Immature natural killer cell (primary cell): Measurements from ENCODE around the gene SERPINH1. TPM values are rescaled to one million over a fixed set of nuclear protein-coding genes. Genes with fewer than 3 reads are reported as not detected.
A peak's percentile ranks its signal among the peaks of the same experiment; 100 is the strongest.

ENCODE experiments used
- DNase-seq, 3 donors: peaks; one replicate each; pipeline ENCODE4 v3.0.0; 2022; ENCODE audit warnings: mixed read lengths in 1 of 3
- H3K27ac Mint-ChIP-seq, 6 donors: one replicate each; pipeline ENCODE4 v1.8.0; 2020; ENCODE audit warnings: mixed read lengths in 6 of 6, mild to moderate bottlenecking in 5 of 6, inconsistent platforms in 4 of 6, moderate library complexity in 3 of 6
- H3K27me3 Mint-ChIP-seq, 3 donors: one replicate each; pipeline ENCODE4 v1.8.0; 2020 to 2021; ENCODE audit warnings: low read depth in 3 of 3, mild to moderate bottlenecking in 3 of 3, mixed read lengths in 3 of 3, moderate library complexity in 3 of 3, inconsistent platforms in 1 of 3
- H3K36me3 Mint-ChIP-seq, 3 donors: one replicate each; pipeline ENCODE4 v1.8.0; 2020; ENCODE audit warnings: mixed read lengths in 3 of 3, inconsistent platforms in 2 of 3, mild to moderate bottlenecking in 2 of 3
- H3K4me1 Mint-ChIP-seq, 2 donors: one replicate each; pipeline ENCODE4 v1.8.0; 2020; ENCODE audit warnings: inconsistent platforms in 2 of 2, mild to moderate bottlenecking in 2 of 2, mixed read lengths in 2 of 2, moderate library complexity in 1 of 2
- H3K4me3 Mint-ChIP-seq, 5 donors: one replicate each; pipeline ENCODE4 v1.8.0; 2020; ENCODE audit warnings: mild to moderate bottlenecking in 5 of 5, mixed read lengths in 5 of 5, inconsistent platforms in 3 of 5, moderate library complexity in 3 of 5
- H3K9me3 Mint-ChIP-seq, 6 donors: one replicate each; pipeline ENCODE4 v1.8.0; 2020; ENCODE audit warnings: mild to moderate bottlenecking in 6 of 6, mixed read lengths in 6 of 6, inconsistent platforms in 4 of 6, moderate library complexity in 3 of 6
- polyA plus RNA-seq, 3 donors: library from polyadenylated mRNA; unstranded; fragments of 300-500 nt; fragmentation: Illumina TruSeq; gene quantifications; one replicate each; pipeline ENCODE4 v1.2.3, GENCODE V29; 2021

The SERPINH1 gene
- polyA plus RNA-seq, 3 donors from 2014 or later: 3.4 to 8.4 (median 4.5) TPM

DNA sequence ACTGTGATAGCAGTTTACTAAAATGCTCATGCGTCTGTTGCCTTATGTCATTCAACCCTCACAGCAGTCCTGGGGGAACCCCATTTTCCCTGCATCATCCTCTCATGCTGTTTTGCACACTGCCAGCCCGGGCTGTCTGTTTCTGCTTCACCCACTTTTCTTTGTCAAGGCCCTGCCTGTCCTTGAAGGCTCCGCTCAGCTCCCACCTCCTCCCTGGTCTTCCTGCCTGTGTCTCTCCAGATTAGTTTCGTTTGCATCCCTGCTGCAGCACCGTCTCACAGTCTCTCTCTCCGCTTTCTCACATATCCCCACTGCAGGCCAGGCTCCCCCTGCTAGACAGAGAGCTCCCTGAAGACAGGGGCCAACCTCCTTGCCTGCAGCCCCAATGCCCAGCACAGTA, 29.9 kb downstream of the SERPINH1 start:
- no peak for DNase-seq
- Mint-ChIP-seq H3K9me3 (no peaks in the 10 kb centered on the region), H3K4me1 (peaks cover 12 to 13% of the 10 kb centered on the region in 2 donors), H3K4me3 (no peak overlapping the region), H3K36me3 (no peaks in the 10 kb centered on the region), H3K27ac (peak overlapping the region in 1 of 6 donors; percentile 18), H3K27me3 (peaks cover 1 to 6% (median 3%) of the 10 kb centered on the region in 3 donors)

DNA sequence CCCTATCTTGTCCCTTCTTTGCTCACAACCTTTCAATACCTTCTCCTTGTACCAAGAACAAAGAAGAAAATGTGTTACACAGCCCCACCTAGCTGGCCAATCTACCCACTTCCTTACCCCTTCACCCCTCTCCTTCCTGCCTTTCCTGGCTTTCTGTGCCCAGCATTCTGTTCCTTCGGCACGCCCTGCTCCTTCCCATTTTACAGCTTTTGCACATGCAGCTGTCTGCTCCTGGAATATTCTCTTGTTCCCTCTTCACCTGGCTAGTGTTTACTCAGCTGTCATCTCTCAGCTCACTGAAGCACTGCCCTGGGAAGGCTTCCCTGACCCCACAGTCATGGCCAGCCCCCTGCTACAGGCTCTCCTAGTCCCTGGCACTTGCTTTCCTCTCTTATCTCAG, 30.7 kb downstream of the SERPINH1 start:
- peaks cover 1 to 6% (median 3%) of the 10 kb centered on the region in 3 donors for H3K27me3 Mint-ChIP-seq
- no peak for DNase-seq
- H3K4me1 Mint-ChIP-seq: peaks cover 12 to 13% of the 10 kb centered on the region in 2 donors
- H3K27ac Mint-ChIP-seq: peak overlapping the region in 1 of 6 donors; percentile 13
- no peak overlapping the region for H3K4me3 Mint-ChIP-seq
- no peaks in the 10 kb centered on the region for H3K9me3 Mint-ChIP-seq
- H3K36me3 Mint-ChIP-seq: no peaks in the 10 kb centered on the region

DNA sequence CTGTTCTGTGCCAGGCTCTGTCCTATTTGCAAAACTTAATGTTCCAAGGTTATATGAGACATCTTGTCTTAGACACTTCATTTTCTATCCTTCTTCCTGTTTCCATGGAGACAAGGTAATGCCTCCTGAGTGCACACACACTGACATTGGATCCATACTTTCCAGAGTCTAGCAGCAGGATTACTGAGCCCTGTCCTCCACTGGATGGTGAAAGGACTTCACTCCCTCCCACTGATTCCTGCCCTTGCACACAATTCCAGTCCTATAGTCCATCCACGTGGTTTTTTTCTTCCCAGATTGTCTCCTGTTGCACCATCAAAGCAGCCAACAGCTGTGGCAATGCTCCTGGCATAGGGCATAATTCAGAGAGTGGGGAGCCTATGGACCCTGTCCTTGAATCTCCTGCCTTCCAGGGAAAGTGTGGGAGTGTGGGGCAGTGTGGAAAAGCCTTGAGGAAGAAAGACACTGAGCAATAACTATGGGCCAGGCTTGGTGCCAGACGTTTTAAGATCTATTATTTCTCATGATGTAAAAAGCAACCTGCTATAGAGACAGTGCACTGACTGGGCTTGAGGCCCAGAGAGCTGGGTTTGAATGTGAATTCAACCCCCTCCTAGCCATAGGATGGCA, 31.3 kb downstream of the SERPINH1 start:
- Mint-ChIP-seq H3K36me3 (no peaks in the 10 kb centered on the region), H3K4me1 (peaks cover 12 to 13% of the 10 kb centered on the region in 2 donors), H3K27ac (no peak overlapping the region), H3K9me3 (no peaks in the 10 kb centered on the region), H3K27me3 (peaks cover 1 to 6% (median 3%) of the 10 kb centered on the region in 3 donors), H3K4me3 (no peak overlapping the region)
- no peak for DNase-seq

DNA sequence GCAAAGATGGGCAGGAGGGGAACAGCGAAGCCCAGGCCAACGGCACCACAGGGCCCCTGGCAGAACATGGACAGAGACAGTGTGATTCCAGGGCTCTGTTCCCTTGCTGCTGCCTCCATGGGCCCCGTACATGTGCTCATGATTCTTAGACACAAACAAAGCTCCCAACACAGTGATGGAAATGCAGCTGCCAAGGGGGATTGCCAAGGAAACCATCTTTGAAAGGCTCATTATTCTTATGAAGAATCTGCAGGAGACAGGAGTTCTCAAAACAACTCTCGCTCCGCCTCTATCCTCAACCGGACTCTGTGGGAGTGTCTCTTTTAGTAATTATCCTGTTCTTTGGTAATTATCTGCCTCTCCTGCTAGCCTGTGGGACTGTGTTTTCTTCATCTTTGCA, 32.2 kb downstream of the SERPINH1 start:
- H3K36me3 Mint-ChIP-seq: no peaks in the 10 kb centered on the region
- H3K4me3 Mint-ChIP-seq: no peak overlapping the region
- peaks cover 0 to 8% (median 1%) of the 10 kb centered on the region in 3 donors for H3K27me3 Mint-ChIP-seq
- no peaks in the 10 kb centered on the region for H3K9me3 Mint-ChIP-seq
- peaks cover 12 to 13% of the 10 kb centered on the region in 2 donors for H3K4me1 Mint-ChIP-seq
- DNase-seq: no peak
- H3K27ac Mint-ChIP-seq: no peak overlapping the region

- peaks cover 12 to 13% of the 10 kb centered on the region in 2 donors for H3K4me1 Mint-ChIP-seq
- H3K27me3 Mint-ChIP-seq: peaks cover 0 to 5% (median 1%) of the 10 kb centered on the region in 3 donors
- H3K27ac Mint-ChIP-seq: no peak overlapping the region
- H3K36me3 Mint-ChIP-seq: no peaks in the 10 kb centered on the region
- no peak overlapping the region for H3K4me3 Mint-ChIP-seq
- H3K9me3 Mint-ChIP-seq: no peaks in the 10 kb centered on the region
- no peak for DNase-seq
Observed at GRCh38 chr11:75595429-75595828, 33.4 kb downstream of the SERPINH1 start.

GRCh38 chr11:75596914-75597313, 34.9 kb downstream of the SERPINH1 start:
- Mint-ChIP-seq H3K27ac (no peak overlapping the region), H3K36me3 (no peaks in the 10 kb centered on the region), H3K4me3 (no peak overlapping the region), H3K9me3 (no peaks in the 10 kb centered on the region), H3K27me3 (peaks cover 0 to 5% (median 1%) of the 10 kb centered on the region in 3 donors), H3K4me1 (peaks cover 11 to 13% of the 10 kb centered on the region in 2 donors)
- no peak for DNase-seq

GRCh38 chr11:75597636-75598035, 35.6 kb downstream of the SERPINH1 start:
- Mint-ChIP-seq H3K36me3 (no peaks in the 10 kb centered on the region), H3K4me3 (no peak overlapping the region), H3K27me3 (peaks cover 0 to 5% (median 1%) of the 10 kb centered on the region in 3 donors), H3K9me3 (no peaks in the 10 kb centered on the region), H3K4me1 (peaks cover 4 to 6% of the 10 kb centered on the region in 2 donors), H3K27ac (no peak overlapping the region)
- no peak for DNase-seq

- Mint-ChIP-seq H3K4me1 (no peaks in the 10 kb centered on the region), H3K27me3 (peaks cover 0 to 5% (median 1%) of the 10 kb centered on the region in 3 donors), H3K27ac (no peak overlapping the region), H3K9me3 (no peaks in the 10 kb centered on the region), H3K4me3 (no peak overlapping the region), H3K36me3 (no peaks in the 10 kb centered on the region)
- no peak for DNase-seq
Observed at GRCh38 chr11:75598264-75598663, 36.2 kb downstream of the SERPINH1 start.

DNA sequence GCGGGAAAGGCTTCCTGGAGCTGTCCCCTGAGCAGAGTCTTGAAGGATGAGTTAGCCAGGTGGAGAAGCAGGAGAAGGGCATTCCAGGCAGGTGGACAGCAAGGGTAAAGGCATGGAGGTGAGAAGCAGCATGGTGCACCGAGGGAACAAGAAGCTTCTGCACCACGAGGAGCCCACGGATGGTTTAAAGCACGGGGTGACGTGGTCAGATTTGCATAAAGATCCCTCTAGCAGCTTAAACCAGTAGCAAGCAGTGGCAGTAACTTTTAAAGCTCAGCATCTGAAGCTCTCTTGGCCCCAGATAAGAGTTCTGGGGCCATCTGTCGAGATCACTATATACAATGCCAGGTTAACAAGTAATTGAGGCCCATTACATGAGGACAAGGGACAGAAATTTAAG, 36.8 kb downstream of the SERPINH1 start:
- Mint-ChIP-seq H3K27me3 (peaks cover 0 to 5% (median 1%) of the 10 kb centered on the region in 3 donors), H3K27ac (no peak overlapping the region), H3K36me3 (no peaks in the 10 kb centered on the region), H3K4me3 (no peak overlapping the region), H3K9me3 (no peaks in the 10 kb centered on the region), H3K4me1 (no peaks in the 10 kb centered on the region)
- DNase-seq: no peak

DNA sequence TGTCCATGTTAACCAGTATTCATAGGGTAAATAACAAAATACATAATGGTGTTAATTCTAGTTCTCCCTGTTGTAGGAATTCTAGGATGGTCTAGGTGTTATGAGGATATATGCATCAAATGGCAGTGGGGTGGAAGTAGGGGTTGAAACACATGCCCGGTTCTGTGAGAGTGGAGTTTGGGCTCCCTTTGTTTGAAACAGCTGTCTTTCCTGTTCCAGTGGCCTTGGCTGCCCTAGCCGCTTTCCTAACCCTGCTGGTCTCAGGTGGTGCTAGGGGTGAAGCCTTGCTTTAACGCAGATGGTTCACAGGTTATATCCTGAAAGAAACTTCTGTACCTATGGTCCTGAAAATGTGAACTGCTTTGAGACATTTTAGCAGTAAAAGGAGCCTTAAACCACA, 38.3 kb downstream of the SERPINH1 start:
- Mint-ChIP-seq H3K4me3 (no peak overlapping the region), H3K27ac (no peak overlapping the region), H3K9me3 (no peaks in the 10 kb centered on the region), H3K4me1 (no peaks in the 10 kb centered on the region), H3K36me3 (no peaks in the 10 kb centered on the region), H3K27me3 (peaks cover 0 to 2% (median 1%) of the 10 kb centered on the region in 3 donors)
- no peak for DNase-seq

DNA sequence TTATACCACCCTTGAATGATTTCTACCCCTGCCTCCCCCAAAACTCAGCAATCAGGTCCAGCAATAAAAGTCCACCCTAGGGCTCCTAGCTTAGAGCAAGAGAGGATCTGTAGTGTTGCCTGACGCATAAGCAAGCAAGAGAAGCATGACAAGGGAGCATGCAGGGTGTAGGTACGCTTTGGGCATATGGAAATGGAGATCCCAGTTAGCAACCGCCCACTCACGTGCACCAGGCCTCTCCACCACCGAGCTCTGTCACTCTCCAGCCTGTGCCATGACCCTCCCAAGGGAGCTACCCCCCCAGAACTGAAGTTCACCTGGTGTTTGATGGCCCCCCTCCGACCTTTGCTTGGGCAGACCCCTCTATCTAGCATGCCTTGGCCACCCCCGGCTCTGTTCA, 39.4 kb downstream of the SERPINH1 start:
- H3K9me3 Mint-ChIP-seq: no peaks in the 10 kb centered on the region
- H3K27me3 Mint-ChIP-seq: peaks cover 0 to 2% (median 2%) of the 10 kb centered on the region in 3 donors
- DNase-seq: no peak
- no peaks in the 10 kb centered on the region for H3K36me3 Mint-ChIP-seq
- H3K27ac Mint-ChIP-seq: no peak overlapping the region
- H3K4me3 Mint-ChIP-seq: no peak overlapping the region
- H3K4me1 Mint-ChIP-seq: no peaks in the 10 kb centered on the region

DNA sequence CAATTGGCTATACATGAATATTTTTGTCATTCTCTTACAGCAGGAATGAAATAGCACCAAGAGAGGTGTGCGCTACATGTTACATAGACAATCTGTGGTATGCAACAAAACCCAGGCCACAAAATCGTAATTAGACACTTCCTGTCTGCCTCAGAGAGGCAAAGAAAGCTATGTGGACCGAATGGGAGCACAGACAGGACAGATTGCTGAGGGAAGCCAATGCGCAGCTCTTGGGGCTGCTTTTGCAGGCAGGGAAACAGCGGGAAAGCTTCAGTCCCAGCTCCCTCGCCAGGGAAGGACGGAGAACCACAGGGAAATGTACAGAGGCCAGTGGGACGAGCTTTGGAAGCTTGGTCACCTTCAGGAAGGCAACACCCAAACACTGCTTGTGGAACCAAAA, 40.9 kb downstream of the SERPINH1 start:
- no peak for DNase-seq
- H3K36me3 Mint-ChIP-seq: no peaks in the 10 kb centered on the region
- no peak overlapping the region for H3K27ac Mint-ChIP-seq
- H3K27me3 Mint-ChIP-seq: peaks cover 0 to 2% (median 2%) of the 10 kb centered on the region in 3 donors
- no peaks in the 10 kb centered on the region for H3K4me1 Mint-ChIP-seq
- no peaks in the 10 kb centered on the region for H3K9me3 Mint-ChIP-seq
- H3K4me3 Mint-ChIP-seq: no peak overlapping the region

GRCh38 chr11:75603791-75604736, 42.0 kb downstream of the SERPINH1 start:
- H3K27ac Mint-ChIP-seq: no peak overlapping the region
- peaks cover 0 to 2% (median 0%) of the 10 kb centered on the region in 3 donors for H3K27me3 Mint-ChIP-seq
- no peaks in the 10 kb centered on the region for H3K4me1 Mint-ChIP-seq
- no peak for DNase-seq
- no peaks in the 10 kb centered on the region for H3K36me3 Mint-ChIP-seq
- no peak overlapping the region for H3K4me3 Mint-ChIP-seq
- no peaks in the 10 kb centered on the region for H3K9me3 Mint-ChIP-seq

DNA sequence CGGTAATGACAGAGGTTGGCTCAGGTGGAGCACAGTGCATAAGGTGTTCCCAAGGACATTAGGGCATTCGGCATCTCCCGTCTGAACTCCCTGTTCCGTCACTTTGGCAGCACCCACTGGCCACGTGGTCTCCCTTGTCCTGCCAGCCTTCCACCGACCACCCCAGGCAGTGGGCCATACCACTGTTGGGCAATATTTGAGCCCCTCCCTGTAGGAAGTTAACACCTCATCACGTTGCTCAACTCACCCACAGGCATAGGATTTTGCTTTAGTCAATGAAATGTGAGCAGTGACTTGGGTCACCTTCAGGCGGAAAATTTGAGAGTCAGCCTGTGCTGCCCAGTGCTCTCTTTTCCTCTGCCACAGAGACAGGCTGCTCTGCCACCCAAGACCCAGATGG, 44.0 kb downstream of the SERPINH1 start:
- H3K36me3 Mint-ChIP-seq: no peaks in the 10 kb centered on the region
- peaks cover 0 to 4% (median 0%) of the 10 kb centered on the region in 3 donors for H3K27me3 Mint-ChIP-seq
- H3K4me1 Mint-ChIP-seq: no peaks in the 10 kb centered on the region
- no peak for DNase-seq
- H3K27ac Mint-ChIP-seq: no peak overlapping the region
- no peaks in the 10 kb centered on the region for H3K9me3 Mint-ChIP-seq
- no peak overlapping the region for H3K4me3 Mint-ChIP-seq
